B cell (primary cell): ENCODE data around the gene CIAO2A. TPM values are rescaled to one million over a fixed set of nuclear protein-coding genes. Genes with fewer than 3 reads are reported as not detected.

Experiments used
- ATAC-seq: fragments of 200-7000 bp; cut with Tn5 transposase; one replicate; pipeline ENCODE4 v1.10.0; 2021; ENCODE audit warnings: low read depth, mild to moderate bottlenecking, moderate number of reproducible peaks, moderate library complexity
- CTCF ChIA-PET: fragments of 350-600 bp; sonication (Branson Sonifier 250); formaldehyde crosslinking; loops from one replicate; lab custom pipeline; 2021; ENCODE audit warnings: antibody characterized with exemption, inconsistent platforms; lab: Charles Lee
- POLR2A ChIA-PET: fragments of 350-600 bp; sonication (Branson Sonifier 250); formaldehyde crosslinking; loops from one replicate; lab custom pipeline; 2021; ENCODE audit warnings: antibody characterized with exemption; lab: Charles Lee
- DNase-seq: peaks from one replicate; pipeline ENCODE4 v3.0.0; 2013
- H2AFZ ChIP-seq: 2 replicates; pipeline ENCODE4 v1.6.1; 2012; ENCODE audit warnings: mild to moderate bottlenecking, low read depth, low read length; ENCODE audit not compliant: insufficient read depth, poor library complexity, severe bottlenecking
- H3K27ac ChIP-seq, 2 donors: 1 replicate in 1 of 2; 2 replicates in 1 of 2; pipeline ENCODE4 v1.5.1; 2012 to 2013; ENCODE audit warnings: low read length in 2 of 2, mild to moderate bottlenecking in 2 of 2, moderate library complexity in 1 of 2
- H3K27me3 ChIP-seq, 4 experiments: fragments of 200-600 bp in 1 of 4; sonication (generic) in 1 of 4; replicated peaks in 1 of 4; 1 replicate in 2 of 4; 2 replicates in 2 of 4; pipeline versions ENCODE4 v1.6.1 to v1.7.0; 2013 to 2016; ENCODE audit warnings: low read length in 3 of 4, mild to moderate bottlenecking in 2 of 4, mixed read lengths in 1 of 4, moderate library complexity in 1 of 4; ENCODE audit not compliant: insufficient read depth in 4 of 4, control insufficient read depth in 3 of 4; ENCODE audit errors: control extremely low read depth in 1 of 4
- H3K36me3 ChIP-seq, 2 experiments: replicated peaks in 1 of 2; 1 replicate in 1 of 2; 2 replicates in 1 of 2; pipeline versions ENCODE4 v1.6.1 to v1.7.1; 2013; ENCODE audit warnings: low read length in 1 of 2; ENCODE audit not compliant: insufficient read depth in 2 of 2, control insufficient read depth in 1 of 2; ENCODE audit errors: control extremely low read depth in 1 of 2, extremely low read depth in 1 of 2
- H3K4me1 ChIP-seq, 2 donors: fragments of 200-600 bp in 1 of 2; sonication (generic) in 1 of 2; 1 replicate in 1 of 2; 2 replicates in 1 of 2; pipeline versions ENCODE4 v1.5.1 to v1.6.1; 2013 to 2017; ENCODE audit warnings: low read length in 2 of 2; ENCODE audit not compliant: control insufficient read depth in 2 of 2, insufficient read depth in 2 of 2
- H3K4me2 ChIP-seq: replicated peaks from 2 replicates; pipeline ENCODE3; 2012; ENCODE audit warnings: mild to moderate bottlenecking, low read depth, low read length; ENCODE audit not compliant: poor library complexity, severe bottlenecking
- H3K4me3 ChIP-seq, 5 experiments: fragments of 200-600 bp in 1 of 5; sonication (generic) in 1 of 5; 1 replicate in 3 of 5; 2 replicates in 2 of 5; pipeline versions ENCODE4 v1.5.1 to v1.7.0; 2011 to 2016; ENCODE audit warnings: low read length in 4 of 5, mild to moderate bottlenecking in 4 of 5, low read depth in 2 of 5, control low read depth in 1 of 5, moderate library complexity in 1 of 5; ENCODE audit not compliant: insufficient read depth in 1 of 5; ENCODE audit errors: control extremely low read depth in 1 of 5, extremely low read depth in 1 of 5
- H3K79me2 ChIP-seq: fragments of 200-600 bp; sonication (generic); one replicate; pipeline ENCODE4 v1.6.0; 2016; ENCODE audit warnings: low read length; ENCODE audit not compliant: control insufficient read depth, insufficient read depth
- H3K9ac ChIP-seq: fragments of 200-600 bp; sonication (generic); 2 replicates; pipeline ENCODE4 v1.6.1; 2017; ENCODE audit warnings: mild to moderate bottlenecking, low read length, moderate library complexity
- H3K9me3 ChIP-seq, 3 donors: one replicate each; pipeline versions ENCODE4 v1.6.1 to v1.7.1; 2013; ENCODE audit warnings: low read length in 2 of 3; ENCODE audit not compliant: control insufficient read depth in 2 of 3, insufficient read depth in 1 of 3; ENCODE audit errors: control extremely low read depth in 1 of 3
- H4K20me1 ChIP-seq: 2 replicates; pipeline ENCODE4 v1.6.0; 2012; ENCODE audit warnings: mild to moderate bottlenecking, low read length; ENCODE audit not compliant: insufficient read depth, control insufficient read depth, poor library complexity, severe bottlenecking
- H3K27ac Mint-ChIP-seq: one replicate; pipeline ENCODE4 v1.8.0; 2021; ENCODE audit warnings: mixed read lengths
- H3K27me3 Mint-ChIP-seq: one replicate; pipeline ENCODE4 v1.8.0; 2021; ENCODE audit warnings: mixed read lengths
- H3K4me1 Mint-ChIP-seq: one replicate; pipeline ENCODE4 v1.8.0; 2021; ENCODE audit warnings: mixed read lengths
- H3K4me3 Mint-ChIP-seq: one replicate; pipeline ENCODE4 v1.8.0; 2021; ENCODE audit warnings: mixed read lengths
- H3K9me3 Mint-ChIP-seq: one replicate; pipeline ENCODE4 v1.8.0; 2022; ENCODE audit warnings: mixed read lengths; ENCODE audit not compliant: insufficient read depth
- EZH2 ChIP-seq: IDR thresholded peaks from 2 replicates; pipeline ENCODE4 v1.6.1; 2012; ENCODE audit warnings: borderline replicate concordance, low read depth, mild to moderate bottlenecking, moderate library complexity, low read length; ENCODE audit not compliant: insufficient read depth, poor library complexity, severe bottlenecking
- WGBS: methylation state at CpG from one replicate; pipeline ENCODE4 v1.1.5; 2013; ENCODE audit warnings: missing lambda C conversion rate; ENCODE audit not compliant: insufficient coverage; 5-methylcytosine and 5-hydroxymethylcytosine counted together
- intact Hi-C: fragments of 100-400 bp; cut with micrococcal nuclease; formaldehyde crosslinking; loops from one replicate; pipeline ENCODE4 v1.10.0; 2022
- polyA plus RNA-seq: library from polyadenylated mRNA; depleted of rRNA; stranded (reverse); fragments of >200 nt; gene quantifications from 2 replicates; pipeline ENCODE4 v1.2.3, GENCODE V29; 2012
- total RNA-seq, 2 donors: library from RNA; stranded (reverse); fragments of 120-200 nt in 1 of 2; gene quantifications; 1 replicate in 1 of 2; 2 replicates in 1 of 2; pipeline versions ENCODE4 v1.2.3 to v1.2.4, GENCODE V29; 2013 to 2022
- TF ChIP-seq, protein P1 (sequence below): fragments of 200-600 bp; IDR thresholded peaks from one replicate; pipeline ENCODE4 v1.8.0; 2022; ENCODE audit warnings: antibody characterized with exemption, mild to moderate bottlenecking

Gene CIAO2A
- total and polyA plus RNA-seq, 2 donors (not counting 1 experiment from before 2014, with no cell fraction given), result 68.2 to 71.5 TPM

DNA sequence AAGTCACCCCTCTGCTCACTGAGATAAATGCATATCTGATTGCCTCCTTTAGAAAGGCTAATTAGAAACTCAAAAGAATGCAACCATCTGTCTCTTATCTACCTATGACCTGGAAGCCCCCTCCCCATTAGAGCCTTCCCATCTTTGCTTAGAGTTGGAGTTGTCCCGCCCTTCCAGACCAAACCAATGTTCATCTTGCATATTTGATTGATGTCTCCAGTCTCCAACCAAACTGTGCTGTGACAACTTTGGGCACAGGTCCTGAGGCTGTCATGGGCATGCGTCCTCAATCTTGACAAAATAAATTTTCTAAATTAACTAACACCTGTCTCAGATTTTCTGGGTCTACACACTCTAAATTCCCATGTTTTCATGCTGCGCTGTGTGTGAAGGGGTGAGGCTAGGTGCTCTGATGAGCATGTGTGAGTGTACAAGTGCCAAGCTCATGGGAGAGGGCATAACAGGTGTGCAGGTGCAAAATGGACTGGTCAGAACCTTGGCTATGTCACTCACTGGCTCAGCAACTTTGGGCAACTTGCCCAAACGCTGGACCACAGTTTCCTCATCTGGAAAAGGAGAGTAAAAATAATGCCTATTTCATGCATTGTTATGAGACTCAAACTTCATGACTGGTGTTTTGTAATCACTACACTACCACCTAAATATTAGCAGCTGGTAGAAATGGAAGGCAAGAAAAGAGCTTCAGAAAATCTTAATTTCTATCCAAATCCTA is 54.6 kb downstream of the CIAO2A start:
- ChIA-PET POLR2A (interaction anchor here (0.6 kb wide), 1 partner anchor 255 kb away, joined by 5 read pairs; no protein-coding TSS in a partner anchor), CTCF (interaction anchor here (1.2 to 2.3 kb wide), 3 partner anchors 28 to 149 kb away, joined by 4 to 11 read pairs (median 5); no protein-coding TSS in a partner anchor)
- Histone ChIP-seq H3K27me3 (no peaks in the 10 kb centered on the region), H3K4me1 (peaks cover 5 to 15% of the 10 kb centered on the region in 2 donors), H3K4me2 (no peak overlapping the region), H3K4me3 (no peak overlapping the region), H2AFZ (no peak overlapping the region), H3K9ac (no peak overlapping the region), H3K36me3 (no peaks in the 10 kb centered on the region), H3K79me2 (peaks cover 2% of the 10 kb centered on the region), H3K9me3 (no peaks in the 10 kb centered on the region), H4K20me1 (no peaks in the 10 kb centered on the region), H3K27ac (no peak overlapping the region)
- no peaks in the 10 kb centered on the region for H3K9me3 Mint-ChIP-seq
- no peak for TF ChIP-seq EZH2
- TF ChIP-seq, protein P1, sequence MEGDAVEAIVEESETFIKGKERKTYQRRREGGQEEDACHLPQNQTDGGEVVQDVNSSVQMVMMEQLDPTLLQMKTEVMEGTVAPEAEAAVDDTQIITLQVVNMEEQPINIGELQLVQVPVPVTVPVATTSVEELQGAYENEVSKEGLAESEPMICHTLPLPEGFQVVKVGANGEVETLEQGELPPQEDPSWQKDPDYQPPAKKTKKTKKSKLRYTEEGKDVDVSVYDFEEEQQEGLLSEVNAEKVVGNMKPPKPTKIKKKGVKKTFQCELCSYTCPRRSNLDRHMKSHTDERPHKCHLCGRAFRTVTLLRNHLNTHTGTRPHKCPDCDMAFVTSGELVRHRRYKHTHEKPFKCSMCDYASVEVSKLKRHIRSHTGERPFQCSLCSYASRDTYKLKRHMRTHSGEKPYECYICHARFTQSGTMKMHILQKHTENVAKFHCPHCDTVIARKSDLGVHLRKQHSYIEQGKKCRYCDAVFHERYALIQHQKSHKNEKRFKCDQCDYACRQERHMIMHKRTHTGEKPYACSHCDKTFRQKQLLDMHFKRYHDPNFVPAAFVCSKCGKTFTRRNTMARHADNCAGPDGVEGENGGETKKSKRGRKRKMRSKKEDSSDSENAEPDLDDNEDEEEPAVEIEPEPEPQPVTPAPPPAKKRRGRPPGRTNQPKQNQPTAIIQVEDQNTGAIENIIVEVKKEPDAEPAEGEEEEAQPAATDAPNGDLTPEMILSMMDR, result no peak
- H3K4me1 Mint-ChIP-seq, result peaks cover 22% of the 10 kb centered on the region
- no peak for DNase-seq
- WGBS, result 100% methylated on average over 3 of the region's 4 CpGs
- intact Hi-C loops, result no loop called here
- H3K27me3 Mint-ChIP-seq, result no peaks in the 10 kb centered on the region
- H3K27ac Mint-ChIP-seq, result no peak overlapping the region
- no peak overlapping the region for H3K4me3 Mint-ChIP-seq
- ATAC-seq, result no peak

- Mint-ChIP-seq H3K9me3 (no peaks in the 10 kb centered on the region), H3K27me3 (no peaks in the 10 kb centered on the region), H3K27ac (no peak overlapping the region), H3K4me3 (no peak overlapping the region), H3K4me1 (peaks cover 14% of the 10 kb centered on the region)
- intact Hi-C loops, result no loop called here
- Histone ChIP-seq H3K36me3 (no peaks in the 10 kb centered on the region), H3K4me1 (peaks cover 0 to 10% of the 10 kb centered on the region in 2 donors), H3K9ac (no peak overlapping the region), H3K4me3 (no peak overlapping the region), H3K27me3 (no peaks in the 10 kb centered on the region), H3K4me2 (no peak overlapping the region), H4K20me1 (no peaks in the 10 kb centered on the region), H3K79me2 (peaks cover 2% of the 10 kb centered on the region), H3K9me3 (no peaks in the 10 kb centered on the region), H3K27ac (no peak overlapping the region), H2AFZ (no peak overlapping the region)
- 50% methylated on average over 2 of the region's 2 CpGs for WGBS
- ATAC-seq, result no peak
- ChIA-PET POLR2A (no interaction called here), CTCF (interaction anchor here (0.6 kb wide), 1 partner anchor 38 kb away, joined by 4 read pairs; no protein-coding TSS in a partner anchor)
- DNase-seq, result no peak
- TF ChIP-seq, protein P1, result no peak
- TF ChIP-seq EZH2, result no peak
These were observed 55.7 kb downstream of the CIAO2A start for GRCh38 chr15:64037966-64038365.
